Measurements from ENCODE around the gene GAB1.

- TF ChIP-seq POLR2A (IDR thresholded peaks at IDR 0.05) (no peak), CTCF (IDR thresholded peaks at IDR 0.05) (no peak)
These were observed 25.8 kb downstream of the GAB1 start for GRCh38 chr4:143362349-143363046.

All from heart left ventricle (tissue), 13 donors.